Skin of body (tissue), 2 donors: ENCODE data around the gene TAF10. TPM values are rescaled to one million over a fixed set of nuclear protein-coding genes. Genes with fewer than 3 reads are reported as not detected.
A peak's percentile ranks its signal among the peaks of the same experiment; 100 is the strongest.

ENCODE experiments used
- DNase-seq: peaks from one replicate; lab custom pipeline; 2025; lab: John Stamatoyannopoulos, UW
- total RNA-seq: library from RNA; depleted of rRNA; stranded (reverse); fragments of >200 nt; gene quantifications from one replicate; pipeline ENCODE4 v1.2.3, GENCODE V29; 2014

TAF10 gene
- total RNA-seq, 1 donor from 2014 or later = 15.3 TPM

DNA sequence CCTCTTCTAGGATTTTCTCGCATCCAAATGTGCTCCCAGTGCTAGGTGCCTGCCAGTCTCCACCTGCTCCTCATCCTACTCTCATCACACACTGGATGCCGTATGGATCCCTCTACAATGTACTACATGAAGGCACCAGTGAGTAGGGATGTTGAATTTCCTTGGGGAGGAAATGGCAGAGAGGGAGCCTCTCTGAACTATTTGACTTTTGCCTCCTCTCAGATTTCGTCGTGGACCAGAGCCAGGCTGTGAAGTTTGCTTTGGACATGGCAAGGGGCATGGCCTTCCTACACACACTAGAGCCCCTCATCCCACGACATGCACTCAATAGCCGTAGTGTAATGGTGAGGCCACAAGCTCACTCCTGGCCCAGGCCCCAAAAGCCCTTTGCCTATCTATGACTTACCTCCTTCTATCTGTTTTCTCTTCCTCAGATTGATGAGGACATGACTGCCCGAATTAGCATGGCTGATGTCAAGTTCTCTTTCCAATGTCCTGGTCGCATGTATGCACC lies 2.5 kb downstream of the TAF10 start:
- DNase-seq = no peak

GRCh38 chr11:6608726-6609501 lies 3.1 kb downstream of the TAF10 start:
- DNase-seq = no peak

GRCh38 chr11:6608011-6608410 lies 4.0 kb downstream of the TAF10 start:
- no peak for DNase-seq

GRCh38 chr11:6607190-6607795 lies 4.7 kb downstream of the TAF10 start:
- DNase-seq = no peak

DNA sequence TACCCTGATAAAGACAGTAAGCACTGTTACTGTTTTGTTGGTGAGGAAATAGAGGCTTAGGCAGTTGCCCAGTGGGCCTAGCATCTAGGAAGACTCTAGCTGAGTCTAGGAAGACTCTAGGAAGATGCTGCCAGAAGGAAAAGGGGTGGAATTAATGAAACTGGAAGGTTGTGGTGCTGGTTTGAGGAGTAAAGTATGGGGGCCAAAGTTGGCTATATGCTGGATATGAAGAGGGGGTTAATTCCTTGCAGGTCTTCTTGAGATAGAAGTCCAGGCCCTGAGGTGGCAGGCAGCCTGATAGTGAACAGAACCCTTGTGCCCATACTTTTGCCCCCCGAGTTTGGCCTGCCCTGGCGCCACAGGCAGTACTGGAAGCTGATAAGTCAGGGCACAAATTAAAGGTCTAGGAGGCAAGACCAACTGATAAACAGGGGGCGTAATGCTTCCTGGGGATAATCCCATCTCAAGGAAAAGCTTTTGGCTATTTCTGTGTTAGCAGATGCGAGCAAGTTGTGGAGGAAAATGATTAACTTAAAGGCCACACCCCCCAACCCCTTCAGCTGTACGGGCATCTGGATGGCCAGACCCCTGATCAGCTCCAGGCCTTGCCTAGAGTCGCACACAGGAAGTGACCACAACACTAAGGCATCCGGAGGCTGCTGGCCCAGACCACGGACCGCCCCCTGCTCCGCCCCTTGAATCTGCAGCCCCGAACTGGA lies 5.4 kb downstream of the TAF10 start:
- DNase-seq = peak; percentile 94

DNA sequence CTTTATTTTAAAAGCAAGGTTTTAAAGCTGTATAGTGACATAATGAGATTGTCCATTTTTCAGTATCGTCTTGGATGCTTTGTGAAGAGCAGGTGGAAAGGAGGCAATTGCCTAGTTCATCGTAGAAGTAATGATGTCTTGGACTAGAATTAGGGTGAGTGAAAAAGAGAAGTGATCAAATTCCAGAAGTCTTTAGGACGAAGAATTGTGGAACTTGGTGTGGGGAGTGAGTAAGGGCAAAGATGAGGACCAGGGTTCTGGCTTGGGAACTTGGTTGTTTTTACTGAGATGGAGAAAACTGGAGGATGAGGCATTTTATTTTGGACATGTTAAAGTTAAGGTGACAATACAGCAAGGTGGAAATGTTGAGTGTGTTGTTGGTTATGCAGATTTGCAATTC lies 7.2 kb downstream of the TAF10 start:
- DNase-seq = no peak

DNA sequence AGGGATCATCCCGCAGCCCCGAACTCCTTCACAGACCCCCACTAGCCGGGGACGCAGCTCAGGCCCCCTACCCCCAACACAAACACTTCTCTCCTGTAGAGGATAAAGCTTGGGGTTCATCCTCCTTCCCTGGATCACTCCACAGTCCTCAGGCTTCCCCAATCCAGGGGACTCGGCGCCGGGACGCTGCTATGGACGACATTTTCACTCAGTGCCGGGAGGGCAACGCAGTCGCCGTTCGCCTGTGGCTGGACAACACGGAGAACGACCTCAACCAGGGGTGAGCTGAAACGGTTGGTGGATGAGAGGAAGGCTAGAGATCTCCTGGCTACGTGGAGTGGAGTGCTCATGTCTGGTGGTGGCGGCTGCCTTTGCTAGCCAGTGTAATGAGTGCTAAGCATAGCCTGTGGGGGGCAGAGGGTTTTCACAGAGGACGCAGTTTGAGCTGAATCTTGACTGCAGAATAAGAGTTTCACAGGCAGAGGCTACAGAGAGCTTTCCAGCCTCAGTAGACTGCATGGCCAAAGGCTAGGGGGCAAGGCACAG lies 7.9 kb downstream of the TAF10 start:
- DNase-seq = peak; percentile 65

- DNase-seq = peak; percentile 71
Observed at GRCh38 chr11:6603287-6604080, 8.5 kb downstream of the TAF10 start, which contains the start of the genes ILK and RRP8. TSS of gene ILK (plus strand) at chr11:6603774. CDS start at chr11:6604272, 498 bp downstream. TSS of gene RRP8 (minus strand) at chr11:6603616. CDS start at chr11:6603502, 114 bp downstream.

DNA sequence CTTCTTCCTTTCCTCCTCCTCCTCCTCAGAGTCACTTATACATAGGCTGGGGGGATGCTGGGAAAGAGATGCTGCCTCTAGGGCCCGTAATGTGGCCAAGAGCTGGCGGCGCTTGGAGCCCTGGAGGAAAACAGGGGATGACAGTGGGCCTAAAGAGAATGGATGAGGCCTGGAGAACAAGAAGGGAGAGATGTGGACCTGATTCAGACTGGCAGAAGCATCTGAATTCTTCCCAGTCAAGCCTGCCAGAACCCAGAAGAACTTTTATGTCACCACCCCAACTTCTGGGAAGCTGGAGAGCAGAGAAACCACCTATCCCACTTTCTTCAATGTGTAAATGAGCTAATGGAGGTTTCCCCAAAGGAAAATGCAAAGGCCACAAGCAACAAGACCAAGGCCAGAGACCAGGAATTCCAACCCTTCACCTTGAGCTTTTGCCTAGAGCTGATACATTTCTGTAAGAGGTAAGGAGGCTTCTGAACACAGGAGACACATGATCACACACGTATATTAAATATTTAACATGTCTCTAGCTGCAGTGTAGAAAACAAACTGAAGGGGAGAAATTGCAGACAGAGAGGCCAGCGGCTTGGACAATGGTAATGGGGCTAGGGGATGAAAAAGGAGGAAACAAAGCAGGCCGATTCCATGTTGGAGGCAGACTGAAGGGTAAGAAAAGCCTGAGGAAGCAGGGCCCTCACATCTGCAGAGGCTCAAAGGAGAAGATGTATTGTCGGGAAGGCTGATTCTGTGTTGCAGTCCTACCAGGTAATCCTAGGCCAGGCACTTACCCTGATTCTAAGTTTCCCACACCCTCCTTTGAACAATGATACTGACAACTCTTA lies 9.7 kb downstream of the TAF10 start:
- no peak for DNase-seq

- DNase-seq = no peak
Observed at GRCh38 chr11:6601041-6601461, 11.0 kb downstream of the TAF10 start.

GRCh38 chr11:6599881-6600390 lies 12.1 kb downstream of the TAF10 start:
- DNase-seq = no peak

DNA sequence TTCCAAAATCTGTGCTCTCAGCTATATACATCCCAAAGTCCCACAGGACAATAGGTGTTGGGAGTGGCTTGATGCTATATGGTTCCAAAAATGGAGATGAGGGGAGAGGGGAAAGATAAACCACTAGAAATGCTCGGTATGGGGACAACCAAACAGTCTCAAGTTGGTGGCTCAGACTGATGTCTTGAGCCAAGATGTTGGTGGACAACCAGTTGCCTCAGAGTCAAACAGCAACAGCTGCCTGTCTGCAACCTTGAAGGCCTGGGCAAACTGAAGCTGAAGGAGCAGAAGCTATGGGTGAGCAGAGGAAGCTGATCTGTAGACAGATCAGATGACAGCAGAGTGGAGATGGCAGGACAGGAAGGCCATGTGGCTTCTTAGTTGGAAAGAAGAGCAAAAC lies 12.6 kb downstream of the TAF10 start:
- DNase-seq = no peak

DNA sequence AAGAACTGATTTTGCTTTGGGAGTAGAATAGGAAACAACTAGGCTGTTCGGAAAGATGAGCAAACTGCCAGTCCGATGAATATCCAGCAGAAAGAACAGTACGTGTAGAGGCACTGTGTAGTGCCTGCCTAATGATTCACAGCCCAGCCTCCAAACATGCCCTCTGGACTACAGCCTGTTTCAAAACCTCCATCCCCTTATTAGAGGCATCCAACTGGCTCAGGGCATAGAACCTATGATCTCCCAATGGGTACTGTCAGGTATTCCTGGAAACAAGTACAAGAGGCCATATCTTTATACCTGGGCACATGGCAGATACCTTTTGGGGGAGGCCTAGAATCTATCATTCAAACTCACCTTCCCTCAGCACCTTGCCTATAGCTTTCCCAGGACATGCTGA lies 13.5 kb downstream of the TAF10 start:
- DNase-seq = no peak

DNA sequence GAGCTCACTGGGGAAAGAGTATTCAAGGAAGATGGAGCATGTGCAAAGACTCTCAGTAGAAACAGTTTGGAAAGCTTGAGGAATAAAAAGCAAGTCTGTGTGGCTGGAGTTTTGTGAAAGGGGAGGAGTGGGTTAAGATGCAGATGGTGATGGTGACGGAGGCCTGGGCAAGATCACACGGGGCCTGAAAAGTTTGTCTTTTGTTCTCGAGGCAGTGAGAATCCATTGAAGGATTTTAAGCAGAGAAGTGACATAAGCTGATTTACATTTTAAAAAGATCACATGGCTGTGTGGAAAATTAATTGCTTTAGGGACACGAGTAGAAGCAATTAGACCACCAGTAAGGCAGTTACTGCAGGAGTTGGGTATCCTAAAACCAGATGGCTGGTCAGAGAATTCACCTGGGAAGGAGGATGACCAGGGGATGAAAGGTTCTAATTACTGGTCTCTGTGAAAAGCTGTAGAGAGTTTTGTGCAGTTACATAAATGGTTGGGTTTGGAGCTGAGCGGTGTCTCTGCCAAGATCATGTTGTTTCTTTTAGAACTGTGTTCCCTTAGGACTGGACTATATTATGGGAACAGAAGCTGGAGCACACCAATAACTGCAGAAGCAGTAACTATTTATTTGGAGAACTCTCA lies 15.7 kb downstream of the TAF10 start:
- no peak for DNase-seq

DNA sequence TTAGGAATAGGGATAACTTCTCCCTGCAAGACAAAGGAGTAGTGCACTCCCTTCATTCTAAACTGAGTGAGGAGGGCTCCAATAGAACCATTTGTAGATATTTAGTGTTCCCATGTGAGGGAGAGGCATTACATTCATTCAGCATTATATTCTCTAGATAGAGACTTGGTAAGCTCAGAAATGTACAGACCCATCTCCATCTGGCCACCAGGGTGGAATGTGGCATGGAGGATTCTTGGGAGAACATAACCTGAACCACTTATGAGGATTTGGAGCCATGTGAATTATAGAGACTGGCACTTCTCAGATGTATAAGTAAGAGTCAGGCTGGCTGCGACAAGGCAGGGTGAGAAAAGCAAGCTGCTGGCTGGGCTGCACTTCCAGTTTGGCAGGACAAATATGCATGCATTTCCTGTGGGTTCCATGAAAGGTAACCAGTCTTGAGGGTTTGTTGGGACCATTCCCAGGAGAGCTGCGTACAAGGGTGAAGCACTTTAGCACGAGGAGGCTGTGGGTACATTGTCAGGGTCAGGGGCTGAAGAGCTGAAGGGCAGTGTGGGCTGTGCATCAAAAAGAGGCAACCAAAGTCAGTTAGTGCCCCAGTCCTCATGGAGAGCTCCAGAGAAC lies 17.8 kb downstream of the TAF10 start:
- no peak for DNase-seq

GRCh38 chr11:6588018-6588417 lies 24.0 kb downstream of the TAF10 start:
- no peak for DNase-seq

DNA sequence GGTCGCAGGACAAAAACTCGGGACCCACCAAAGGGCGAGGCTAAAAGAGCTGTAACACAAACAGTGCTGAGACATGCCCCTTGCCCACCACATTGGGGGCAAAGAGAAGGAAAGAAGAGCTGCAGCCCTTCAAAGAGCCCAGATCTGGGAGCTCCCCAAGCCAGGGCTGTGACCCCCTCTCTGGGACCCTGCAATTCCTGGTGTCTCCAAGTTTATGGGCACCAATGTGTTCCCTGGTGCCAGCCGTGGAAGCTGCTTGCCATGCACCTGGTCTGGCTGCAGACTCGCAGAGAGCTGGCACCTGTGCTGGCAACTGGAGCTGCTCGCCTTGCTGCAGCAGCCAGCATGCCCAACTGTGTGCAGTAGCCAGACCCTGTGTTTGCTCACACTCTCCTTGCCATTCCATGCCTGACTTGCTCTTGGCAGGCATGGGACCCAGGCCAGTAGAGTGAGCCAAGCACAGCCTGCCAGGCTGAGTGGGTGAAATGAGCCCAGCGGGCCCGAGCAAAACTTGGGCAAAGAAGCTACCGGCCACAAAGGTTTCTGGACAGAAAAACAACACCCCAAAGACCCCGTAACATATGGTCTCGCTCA lies 24.6 kb downstream of the TAF10 start:
- no peak for DNase-seq
